Limb (tissue), 2 donors: ENCODE data around the gene XPC.
"Not testable (repeated sequence)": the region's sequence is repeated elsewhere in the genome, so short reads cannot be mapped to it uniquely, and the experiment has no call there.

Experiments
- DNase-seq, 2 donors: peaks; one replicate each; pipeline ENCODE4 v3.0.0-alpha.2; 2016; ENCODE audit errors: extremely low spot score in 2 of 2

Gene XPC

DNA sequence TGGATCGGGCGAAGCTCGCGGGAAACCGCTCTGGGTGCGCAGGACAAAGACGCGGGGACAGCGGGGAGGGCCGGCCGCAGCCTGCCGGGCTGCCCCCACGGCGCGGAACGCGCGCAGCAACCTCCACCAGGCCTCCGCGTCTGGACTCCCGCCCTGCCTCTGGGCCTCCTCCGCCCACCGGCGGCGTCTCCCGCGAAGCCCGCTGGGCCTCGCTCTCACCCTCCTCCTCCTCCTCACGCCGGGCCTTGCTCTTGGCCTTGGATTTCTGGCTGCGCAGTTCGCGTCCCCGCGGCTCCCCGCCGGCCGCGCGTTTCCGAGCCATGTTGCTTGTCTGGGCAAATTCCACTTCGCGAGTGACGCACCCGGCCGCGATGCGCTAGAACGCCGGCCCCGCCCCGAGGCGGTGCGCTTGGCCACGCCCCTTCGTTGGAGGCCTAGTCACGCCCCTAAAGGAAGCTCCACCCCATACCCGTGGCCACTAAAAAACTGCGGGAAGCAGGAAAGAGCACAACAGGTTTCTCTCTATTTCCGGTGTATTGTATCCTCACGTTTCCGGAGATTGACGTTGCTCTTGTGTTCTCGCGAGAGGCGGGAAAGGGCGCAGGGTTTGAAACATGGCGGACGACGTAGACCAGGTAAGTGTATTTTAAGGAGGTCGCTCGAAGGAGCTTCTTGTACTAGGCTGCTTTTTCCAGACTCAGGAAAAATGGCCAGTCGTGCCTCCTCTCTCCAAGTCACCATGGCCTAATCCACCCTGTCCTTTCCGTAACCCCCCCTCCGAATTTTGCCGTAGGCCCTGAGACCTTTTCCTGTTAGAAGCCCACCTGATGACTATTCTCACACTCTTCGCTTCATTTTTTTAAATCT is at the start of gene XPC, which contains the start of gene LSM3:
Gene XPC (minus strand): TSS at position 355 of the 867 bp plus-strand sequence. CDS start 33 bp downstream, at position 322.
Gene LSM3 (plus strand): TSS at position 571 of the 867 bp plus-strand sequence. CDS start 44 bp downstream, at position 615.
- DNase-seq = peak; percentile 98 to 99

DNA sequence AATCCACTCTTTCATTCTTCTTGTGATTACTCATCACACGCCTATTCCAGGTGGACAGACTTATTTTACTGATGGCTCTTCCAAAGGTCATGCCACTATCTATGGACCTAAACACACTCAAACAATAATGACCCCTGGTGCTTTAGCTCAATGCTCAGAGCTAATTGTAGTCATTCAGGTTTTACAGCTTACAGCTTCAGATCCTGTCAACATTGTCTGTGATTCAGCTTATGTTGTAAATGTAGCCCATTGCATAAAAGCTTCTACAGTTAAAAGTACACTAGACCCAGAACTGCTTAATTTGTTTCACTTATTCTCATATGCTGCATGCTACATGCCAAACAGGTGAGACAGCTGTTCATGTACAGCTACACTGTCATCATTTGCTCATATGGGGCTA is 49.5 kb upstream of the XPC start:
- DNase-seq = no peak

DNA sequence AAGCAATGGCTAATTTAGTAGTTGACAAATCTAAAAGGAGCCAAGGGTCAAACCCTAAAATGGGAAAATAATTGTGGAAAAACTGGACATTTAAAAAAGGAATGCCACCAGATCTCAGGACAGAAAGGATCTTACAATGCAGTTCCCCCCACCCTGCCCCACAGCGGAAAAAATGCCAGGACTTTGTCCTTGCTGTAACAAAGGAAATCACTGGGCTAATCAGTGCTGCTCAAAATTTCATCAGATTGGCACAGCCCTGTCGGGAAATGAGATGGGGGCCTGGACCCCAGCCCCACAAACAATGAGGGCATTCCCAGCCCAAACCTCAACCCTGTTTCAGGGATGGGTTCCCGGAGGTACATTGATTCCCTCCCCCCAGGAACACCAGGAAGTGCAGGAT is 48.0 kb upstream of the XPC start:
- not testable (repeated sequence) for DNase-seq

DNA sequence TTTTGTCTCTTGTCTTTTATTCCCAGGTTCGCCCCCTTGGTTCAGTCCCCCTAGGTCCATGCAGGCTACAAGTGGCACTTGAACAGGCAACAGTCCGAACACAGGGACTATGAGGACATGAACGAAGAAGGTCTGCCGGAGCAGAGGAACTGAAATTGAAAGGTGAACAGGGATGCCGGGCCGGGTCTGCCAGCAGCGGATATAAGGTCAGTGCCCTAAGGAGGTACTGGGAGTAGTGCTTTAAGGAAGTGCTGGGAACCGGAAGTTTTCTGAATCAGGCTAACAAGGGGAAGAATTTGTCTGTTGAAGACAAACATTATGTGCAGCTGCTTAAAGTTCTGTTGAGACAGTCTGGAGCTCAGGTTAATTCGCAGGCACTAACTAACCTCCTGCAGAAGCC is 47.0 kb upstream of the XPC start:
- no peak for DNase-seq

DNA sequence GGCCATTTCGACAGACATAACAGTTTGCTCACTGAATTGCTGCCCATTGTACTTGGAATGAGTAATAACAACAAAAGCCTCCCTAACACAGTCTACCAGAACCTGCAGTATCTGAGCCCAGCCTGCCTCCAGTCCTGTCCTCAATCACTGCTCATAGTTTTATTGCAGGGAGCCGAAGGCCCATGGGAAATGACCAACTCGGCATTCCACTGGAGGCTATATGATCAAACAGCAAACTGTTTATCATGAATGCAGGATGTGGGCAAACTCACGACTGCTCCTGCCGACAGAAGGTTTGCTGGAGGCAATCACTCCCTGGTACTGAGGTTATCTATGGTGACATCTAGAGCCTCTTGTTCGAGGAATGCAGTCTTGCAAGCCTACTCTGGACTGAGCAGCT is 46.5 kb upstream of the XPC start:
- no peak for DNase-seq

DNA sequence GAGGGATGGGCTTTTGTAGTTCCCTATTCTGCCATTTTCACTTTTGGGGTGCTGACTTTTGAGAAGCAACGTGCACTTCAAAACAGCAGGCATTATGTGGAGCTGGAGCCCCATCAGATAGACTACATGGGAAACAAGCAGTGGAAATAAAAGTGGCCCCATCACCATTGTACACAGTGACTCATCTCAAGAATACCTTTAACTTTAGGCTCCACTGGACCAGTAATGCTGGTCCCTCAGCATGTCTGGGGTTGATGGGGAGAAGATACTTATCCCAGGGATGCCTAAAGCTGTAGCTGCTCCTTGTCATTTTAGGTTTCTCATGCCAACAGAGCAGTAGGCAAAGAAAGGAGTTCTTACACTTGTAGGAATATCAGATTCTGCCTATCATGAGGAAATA is 45.2 kb upstream of the XPC start:
- DNase-seq = no peak

DNA sequence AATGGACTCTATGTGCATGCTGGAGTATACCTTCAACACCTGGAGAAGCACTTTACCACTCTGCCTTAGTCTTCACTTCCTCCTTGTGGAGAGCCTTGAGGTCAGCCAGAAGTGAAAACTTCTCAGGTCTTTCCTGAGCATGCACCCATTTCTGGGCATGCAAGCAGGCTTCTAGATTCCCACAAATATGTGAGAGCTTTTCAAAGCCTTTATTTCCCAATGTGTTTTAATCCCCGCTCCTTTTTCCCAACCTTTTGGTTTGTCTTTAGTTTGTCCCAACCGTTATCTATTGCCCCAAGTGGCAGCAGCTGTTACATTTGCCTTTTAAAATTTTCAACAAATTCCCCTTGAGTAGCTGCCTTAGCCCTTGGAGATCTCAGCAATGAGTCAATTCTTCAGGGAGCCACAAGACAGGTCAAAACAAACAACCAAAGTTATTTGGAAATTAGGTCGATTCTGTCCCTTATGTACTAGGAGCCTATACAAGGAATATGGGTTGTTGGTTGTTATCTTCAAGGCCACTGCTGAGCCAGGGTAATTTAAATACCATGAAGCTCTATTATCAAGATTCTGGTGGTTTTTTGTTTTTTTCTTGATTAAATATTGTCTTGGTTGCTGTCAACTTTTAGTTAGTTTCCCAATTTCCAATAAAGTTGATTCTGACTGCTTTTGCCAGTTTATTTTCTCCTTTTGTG is 44.6 kb upstream of the XPC start:
- no peak for DNase-seq

DNA sequence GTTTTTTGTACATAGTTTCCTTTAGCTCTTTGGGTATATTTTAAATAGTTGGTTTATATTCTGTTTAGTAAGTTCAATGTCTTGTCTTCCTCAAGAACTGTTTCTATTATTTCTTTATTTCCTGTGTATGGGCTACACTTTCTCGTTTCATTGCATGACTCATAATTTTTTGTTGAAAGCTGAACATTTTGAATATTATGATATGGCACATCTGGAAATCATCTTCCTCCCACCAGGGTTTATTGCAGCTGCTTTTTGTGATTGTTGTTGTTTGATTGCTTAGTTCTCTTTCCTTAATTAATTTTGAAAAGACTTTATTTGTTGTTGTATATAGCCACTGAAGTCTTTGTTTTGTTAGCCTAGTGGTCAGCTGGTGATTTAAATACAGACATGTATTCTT is 44.1 kb upstream of the XPC start:
- no peak for DNase-seq

DNA sequence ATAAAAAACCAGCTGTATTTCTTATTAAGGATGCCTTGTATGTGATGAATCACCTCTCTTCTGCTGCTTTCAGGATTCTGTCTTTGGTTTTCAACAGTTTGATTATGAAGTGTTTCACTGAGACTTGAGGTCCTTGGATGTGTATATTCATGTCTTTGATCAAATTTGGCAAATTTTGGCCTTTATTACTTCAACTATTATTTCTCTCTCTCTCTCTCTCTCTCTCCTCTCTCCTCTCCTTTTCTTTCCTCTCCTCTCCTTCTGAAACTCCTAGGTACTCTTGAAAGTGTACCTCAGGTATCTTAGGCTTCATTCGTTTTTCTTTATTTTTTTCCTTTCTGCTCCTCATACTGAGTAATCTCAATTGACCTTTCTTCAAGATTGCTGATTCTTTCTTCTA is 43.5 kb upstream of the XPC start:
- no peak for DNase-seq

DNA sequence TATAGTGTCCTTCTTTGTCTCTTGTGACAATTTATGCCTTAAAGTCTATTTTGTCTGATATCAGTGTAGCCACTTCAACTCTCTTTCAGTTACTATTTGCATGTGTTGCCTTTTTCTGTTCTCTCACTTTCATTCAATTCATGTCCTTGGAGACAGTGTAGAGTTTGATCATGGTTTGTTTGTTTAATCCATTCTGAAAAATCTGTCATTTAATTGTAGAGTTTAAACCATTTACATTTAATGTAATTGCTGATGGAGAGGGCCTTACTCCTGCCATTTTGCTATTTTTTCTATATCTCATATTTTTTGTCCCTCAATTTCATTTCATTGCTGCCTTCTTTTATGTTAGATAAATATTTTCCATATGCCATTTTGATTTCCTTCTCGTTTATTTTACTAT is 42.5 kb upstream of the XPC start:
- no peak for DNase-seq

DNA sequence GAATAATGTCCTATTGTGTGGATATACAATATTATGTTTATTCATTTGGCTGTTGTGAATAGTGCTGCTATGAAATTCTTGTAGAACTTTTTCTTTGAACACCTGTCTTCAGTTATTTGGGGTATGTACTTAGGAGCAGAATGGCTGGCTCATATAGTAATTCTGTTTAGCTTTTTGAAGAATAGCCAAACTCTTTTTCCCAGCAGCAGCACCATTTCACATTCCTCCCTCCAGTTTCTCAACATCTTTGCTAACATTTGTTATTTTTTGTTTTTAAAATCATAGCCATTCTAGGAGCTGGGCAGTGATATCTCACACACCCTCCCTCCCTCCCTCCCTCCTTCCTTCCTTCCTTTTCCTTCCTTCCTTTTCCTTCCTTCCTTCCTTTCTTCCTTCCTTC is 40.0 kb upstream of the XPC start:
- DNase-seq = no peak

DNA sequence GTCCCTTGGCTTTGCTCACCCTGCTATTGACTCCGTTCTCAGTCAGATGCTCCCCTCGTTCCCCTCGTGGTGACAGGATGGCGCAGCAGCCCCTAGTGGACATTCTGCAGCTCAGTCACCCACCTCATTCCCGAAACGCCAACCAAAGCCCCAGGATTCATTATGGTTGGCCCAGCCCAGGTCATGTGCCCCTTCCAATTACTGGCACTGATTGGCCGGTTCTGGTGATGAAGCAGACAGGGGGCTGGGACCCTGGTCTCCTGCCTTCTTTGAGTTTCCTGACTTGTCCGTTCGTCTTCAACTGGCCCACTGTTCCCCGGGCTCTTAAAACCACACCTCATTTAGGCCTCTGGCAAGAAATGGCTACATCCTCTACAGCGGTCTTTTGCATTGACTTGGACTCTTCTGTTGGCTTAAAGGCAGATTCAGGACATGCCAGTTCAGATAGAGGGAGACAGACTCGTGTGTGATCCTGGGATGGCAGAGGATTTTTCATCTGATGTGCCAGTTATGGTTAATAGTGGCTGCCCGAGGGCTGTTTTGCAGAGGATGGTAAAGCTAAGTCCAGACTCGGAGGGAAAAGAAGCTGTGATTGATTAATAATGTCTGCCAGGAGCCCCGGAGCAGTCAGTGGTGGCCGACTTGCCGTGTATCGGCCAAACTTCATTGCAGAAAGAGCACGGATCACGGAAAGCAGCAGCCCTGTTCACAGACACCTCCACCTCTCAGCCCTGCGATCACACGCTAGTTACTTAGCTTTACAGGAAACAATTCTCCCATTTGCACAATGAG is 38.1 kb upstream of the XPC start:
- DNase-seq = peak; percentile 76 to 84

DNA sequence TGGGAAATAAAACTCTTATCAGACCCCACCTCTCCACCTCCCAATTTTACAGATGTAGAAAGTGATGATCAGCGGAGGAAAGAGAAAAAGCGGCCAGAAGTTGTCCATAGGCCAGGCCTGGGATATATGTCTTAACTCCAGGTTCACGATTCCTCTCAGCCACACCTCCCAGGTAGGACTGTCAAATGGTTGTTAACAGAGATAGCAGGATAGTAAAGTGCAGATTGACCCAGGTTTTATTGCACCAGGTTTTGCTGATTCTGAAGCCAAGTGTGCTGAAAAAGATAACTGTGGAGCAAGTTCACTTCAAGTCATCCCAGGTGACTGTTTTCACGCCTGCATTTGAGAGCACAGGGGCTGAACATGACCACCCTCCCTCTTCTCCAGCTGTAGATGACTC is 36.4 kb upstream of the XPC start:
- no peak for DNase-seq

DNA sequence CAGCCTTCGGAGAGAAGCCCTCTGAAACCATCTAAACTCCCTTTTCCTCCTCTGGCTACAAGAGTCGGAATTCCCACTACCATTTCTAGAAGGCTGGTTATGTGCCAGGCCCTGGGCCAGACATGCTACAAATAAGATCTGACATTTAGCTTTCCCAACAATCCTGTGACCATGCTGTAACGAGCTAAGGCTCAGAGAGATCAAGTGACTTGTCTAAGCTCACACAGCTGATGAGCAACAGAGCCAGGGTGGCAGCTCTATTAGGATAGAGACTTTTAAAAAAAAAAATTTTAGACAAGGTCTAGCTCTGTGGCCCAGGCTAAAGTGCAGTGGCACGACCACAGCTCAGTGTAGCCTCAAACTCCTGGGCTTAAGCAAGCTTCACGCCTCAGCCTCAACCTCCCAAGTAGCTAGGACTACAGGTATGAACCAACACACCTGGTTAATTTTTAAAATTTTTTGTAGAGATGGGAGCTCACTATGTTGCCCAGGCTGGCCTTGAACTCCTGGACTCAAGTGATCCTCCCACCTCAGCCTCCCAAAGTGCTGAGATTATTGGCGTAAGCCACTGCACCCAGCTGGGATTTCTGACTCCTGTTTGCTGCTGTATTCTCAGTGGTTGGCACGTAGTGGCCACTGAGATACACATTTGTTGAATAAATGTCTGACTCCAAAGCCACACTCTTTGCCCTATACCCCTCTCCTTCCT is 34.8 kb upstream of the XPC start:
- DNase-seq = no peak

DNA sequence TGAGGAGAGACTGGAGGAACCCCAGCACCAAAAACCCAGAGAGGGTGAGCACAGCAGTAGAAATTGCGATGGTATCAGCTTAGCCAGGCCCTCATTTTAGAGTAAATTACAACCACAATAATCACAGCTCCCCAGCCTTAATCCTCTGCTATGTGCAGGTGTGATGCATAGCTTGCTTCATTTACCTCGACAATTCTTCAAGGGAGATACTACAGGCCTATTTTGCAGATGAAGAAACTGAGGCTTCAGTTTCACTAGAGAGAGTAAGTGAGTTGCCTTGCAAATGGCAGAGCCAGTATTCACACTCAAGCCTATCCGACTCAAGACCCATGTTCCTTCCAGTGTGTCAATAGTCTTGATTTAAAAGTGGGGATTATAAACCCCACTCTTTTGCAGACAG is 33.6 kb upstream of the XPC start:
- no peak for DNase-seq

DNA sequence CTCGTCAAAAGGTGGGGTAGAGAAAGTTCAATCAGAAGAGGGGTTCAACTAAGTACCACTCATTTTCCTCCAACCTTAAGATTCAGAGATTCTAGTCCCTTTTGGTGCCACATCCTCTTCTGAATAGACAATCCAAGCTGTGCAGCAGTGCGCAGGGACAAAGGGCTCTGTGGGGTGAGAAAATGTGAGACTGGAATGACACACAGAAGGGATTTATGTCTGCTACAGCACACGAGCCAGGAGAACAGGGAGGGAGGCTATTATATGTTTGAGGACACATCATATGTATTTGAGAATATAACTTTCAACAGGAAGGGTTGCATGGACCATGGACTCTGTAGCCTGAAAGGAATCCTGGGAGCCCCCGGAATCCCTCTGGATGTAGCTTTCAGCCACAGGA is 33.2 kb upstream of the XPC start:
- DNase-seq = no peak

DNA sequence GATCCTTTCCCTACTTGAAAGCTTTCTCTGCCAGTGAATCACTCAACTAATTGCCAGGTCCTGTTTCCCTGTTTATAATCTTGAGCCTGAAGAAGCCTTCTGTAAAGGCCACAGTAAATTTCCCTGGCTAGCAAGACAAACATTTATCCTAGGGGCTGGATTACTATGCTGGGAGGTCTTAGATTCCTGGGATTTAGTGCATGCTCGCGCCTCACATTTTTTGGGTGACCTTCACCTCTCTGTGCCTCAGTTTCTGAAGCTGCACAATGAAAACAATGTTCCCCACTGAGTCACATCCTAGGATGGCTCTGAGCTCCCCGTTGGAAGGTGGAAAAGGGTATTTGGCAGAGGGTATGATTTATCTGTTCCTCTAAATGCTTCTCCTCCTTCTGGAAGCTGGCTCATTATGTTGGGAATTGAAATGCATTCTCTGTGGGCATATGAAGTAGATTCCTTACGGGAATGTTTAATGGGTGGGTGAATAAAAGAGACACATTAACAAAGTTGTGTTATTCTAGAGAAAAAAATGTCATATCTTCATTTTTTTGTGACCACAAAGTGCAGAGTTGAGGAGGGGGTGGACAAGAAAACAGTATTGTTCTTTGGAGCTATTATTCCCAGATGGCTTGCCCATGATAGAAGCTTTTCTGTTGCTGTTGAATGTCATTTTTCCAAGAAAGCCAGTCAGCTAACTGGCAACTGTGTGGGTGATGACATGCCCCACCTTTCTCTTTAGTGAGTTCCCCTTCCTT is 32.6 kb upstream of the XPC start:
- no peak for DNase-seq

DNA sequence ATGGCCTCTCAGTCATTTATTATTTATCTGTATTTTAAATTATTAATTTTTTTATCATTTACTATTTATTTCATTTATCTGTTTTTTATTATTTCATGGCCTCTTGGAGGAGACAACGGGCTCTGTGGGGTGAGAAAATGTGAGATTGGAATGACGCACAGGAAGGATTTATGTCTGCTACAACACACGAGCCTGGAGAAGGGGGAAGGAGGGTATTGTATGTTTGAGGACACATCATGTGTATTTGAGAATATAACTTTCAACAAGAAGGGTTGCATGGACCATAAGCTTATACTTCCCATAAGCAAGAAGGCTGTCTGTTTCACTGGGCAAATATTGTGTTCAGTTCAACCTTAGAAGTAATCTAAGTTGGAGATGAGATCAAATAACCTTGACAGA is 31.9 kb upstream of the XPC start:
- no peak for DNase-seq

DNA sequence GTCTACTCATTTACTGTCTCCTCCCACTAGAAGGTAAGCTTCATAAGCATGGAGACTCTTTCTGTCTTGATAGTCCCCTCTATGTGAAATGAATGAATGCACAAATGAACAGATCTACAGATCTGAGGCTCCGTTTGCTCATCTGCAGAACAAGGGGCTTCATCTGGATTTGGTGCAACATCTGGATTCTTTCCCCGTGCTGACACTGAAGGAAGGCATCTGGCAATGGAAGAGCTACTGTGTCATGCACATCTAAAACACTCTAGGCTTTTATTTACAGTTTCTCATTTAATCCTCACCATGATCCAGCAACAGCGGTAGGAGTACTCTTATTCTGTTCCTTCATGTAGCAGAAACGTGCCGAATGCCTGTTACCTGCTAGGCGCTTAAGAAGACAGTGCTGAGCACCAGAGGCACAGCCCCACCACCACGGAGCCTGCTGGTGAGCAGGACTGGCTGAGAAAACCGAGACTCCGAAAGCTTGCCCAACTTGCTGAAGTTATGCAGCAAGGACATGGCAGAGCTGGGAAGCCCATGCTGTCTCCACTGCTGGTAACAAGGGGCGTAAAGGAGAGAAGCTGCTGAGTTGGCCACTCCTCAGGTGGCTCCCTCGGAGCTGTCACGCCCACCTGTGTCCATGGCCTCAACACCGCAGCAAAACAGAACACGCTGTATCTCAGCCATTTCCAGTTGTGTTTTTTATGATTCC is 31.3 kb upstream of the XPC start:
- DNase-seq = peak in 1 of 2 donors; percentile 14

DNA sequence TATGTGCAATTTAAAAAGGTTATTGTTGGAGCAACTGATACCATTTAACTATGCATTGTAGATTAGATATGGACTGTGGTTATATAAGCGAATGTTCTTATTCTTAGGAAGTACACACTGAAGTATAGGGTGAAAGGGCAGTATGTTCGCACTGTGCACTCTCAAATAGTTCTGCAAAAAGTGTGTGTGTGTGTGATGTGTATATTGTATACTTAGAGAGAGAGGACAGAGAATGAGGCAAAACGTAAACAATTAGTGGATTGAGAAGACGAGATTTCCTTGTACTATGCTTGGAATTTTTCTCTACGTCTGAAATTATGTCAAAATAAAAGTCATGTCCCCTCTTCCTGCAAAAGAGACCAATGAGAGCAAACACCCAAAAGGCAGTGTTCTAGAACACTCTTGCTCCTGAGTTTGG is 30.6 kb upstream of the XPC start:
- DNase-seq = no peak
